Stimulated activated CD8-positive, alpha-beta memory T cell treated with anti-CD3 and anti-CD28 coated beads, Interleukin-15, amount 100 ng/mL, for 48 hours (primary cell): ENCODE data around the gene MGMT.

Experiments
- DNase-seq, 2 donors: peaks; one replicate each; pipeline ENCODE4 v3.0.0-alpha.2; 2020; ENCODE audit warnings: low read depth in 2 of 2

The MGMT gene

GRCh38 chr10:129653861-129654260 lies 186.8 kb downstream of the MGMT start:
- DNase-seq, result no peak

- no peak for DNase-seq
Measured at GRCh38 chr10:129654461-129654860, 187.4 kb downstream of the MGMT start.

- DNase-seq, result no peak
Measured at GRCh38 chr10:129655007-129655678, 188.1 kb downstream of the MGMT start.

- DNase-seq, result no peak
Measured at GRCh38 chr10:129655679-129656031, 188.6 kb downstream of the MGMT start.

- no peak for DNase-seq
Measured at GRCh38 chr10:129656642-129657041, 189.6 kb downstream of the MGMT start.

- DNase-seq, result no peak
Measured at GRCh38 chr10:129657297-129658017, 190.4 kb downstream of the MGMT start.

GRCh38 chr10:129658376-129659072 lies 191.5 kb downstream of the MGMT start:
- DNase-seq, result no peak

- DNase-seq, result no peak
Measured at GRCh38 chr10:129659508-129660268, 192.6 kb downstream of the MGMT start.

- DNase-seq, result no peak
Measured at GRCh38 chr10:129660569-129660968, 193.5 kb downstream of the MGMT start.

GRCh38 chr10:129662426-129662825 lies 195.4 kb downstream of the MGMT start:
- no peak for DNase-seq

GRCh38 chr10:129670124-129670523 lies 203.1 kb downstream of the MGMT start:
- DNase-seq, result no peak

GRCh38 chr10:129673292-129673691 lies 206.3 kb downstream of the MGMT start:
- DNase-seq, result no peak

- no peak for DNase-seq
Measured at GRCh38 chr10:129675027-129675769, 208.2 kb downstream of the MGMT start.

- DNase-seq, result no peak
Measured at GRCh38 chr10:129676014-129676413, 209.0 kb downstream of the MGMT start.

- DNase-seq, result no peak
Measured at GRCh38 chr10:129677377-129677927, 210.4 kb downstream of the MGMT start.

- DNase-seq, result no peak
Measured at GRCh38 chr10:129678186-129678585, 211.1 kb downstream of the MGMT start.

- DNase-seq, result no peak
Measured at GRCh38 chr10:129679207-129679606, 212.2 kb downstream of the MGMT start.

- no peak for DNase-seq
Measured at GRCh38 chr10:129680661-129681344, 213.8 kb downstream of the MGMT start.

- no peak for DNase-seq
Measured at GRCh38 chr10:129681856-129682255, 214.8 kb downstream of the MGMT start.

GRCh38 chr10:129683519-129683918 lies 216.5 kb downstream of the MGMT start:
- no peak for DNase-seq

- no peak for DNase-seq
Measured at GRCh38 chr10:129683920-129684319, 216.9 kb downstream of the MGMT start.
